ENCODE results near the gene LRRC9. TPM values are rescaled to one million over a fixed set of nuclear protein-coding genes. Genes with fewer than 3 reads are reported as not detected.

The LRRC9 gene
- total and polyA plus RNA-seq, 2 donors (not counting 1 experiment from before 2014, with no cell fraction given) = not detected

GRCh38 chr14:59895721-59896120 is 24.2 kb upstream of the LRRC9 start:
- POLR2A ChIA-PET = no interaction called here
- Histone ChIP-seq H4K20me1 (ENCODE audit: control insufficient read depth, insufficient read depth, low read length, poor library complexity, severe bottlenecking) (no peaks in the 10 kb centered on the region), H3K4me3 (ENCODE audit: control extremely low read depth in 1 of 5, extremely low read depth in 1 of 5, insufficient read depth in 1 of 5, low read depth in 2 of 5, low read length in 4 of 5) (no peak overlapping the region), H3K36me3 (replicated peaks in 1 of 2; ENCODE audit: control extremely low read depth in 1 of 2, control insufficient read depth in 1 of 2, extremely low read depth in 1 of 2, insufficient read depth in 2 of 2, low read length in 1 of 2) (no peaks in the 10 kb centered on the region), H3K79me2 (ENCODE audit: control insufficient read depth, insufficient read depth, low read length) (no peaks in the 10 kb centered on the region), H3K9me3 (ENCODE audit: control extremely low read depth in 1 of 3, control insufficient read depth in 2 of 3, insufficient read depth in 1 of 3, low read length in 2 of 3) (no peaks in the 10 kb centered on the region), H2AFZ (ENCODE audit: insufficient read depth, low read depth, low read length, poor library complexity, severe bottlenecking) (no peak overlapping the region), H3K9ac (ENCODE audit: low read length) (no peak overlapping the region), H3K27ac (ENCODE audit: low read length in 2 of 2) (no peak overlapping the region), H3K4me1 (ENCODE audit: control insufficient read depth in 2 of 2, insufficient read depth in 2 of 2, low read length in 2 of 2) (no peaks in the 10 kb centered on the region), H3K4me2 (replicated peaks; ENCODE audit: low read depth, low read length, poor library complexity, severe bottlenecking) (no peak overlapping the region), H3K27me3 (replicated peaks in 1 of 4; ENCODE audit: control extremely low read depth in 1 of 4, control insufficient read depth in 3 of 4, insufficient read depth in 4 of 4, low read length in 3 of 4) (peaks cover 0 to 9% (median 5%) of the 10 kb centered on the region in 4 experiments)
- no peaks in the 10 kb centered on the region for H3K9me3 Mint-ChIP-seq (ENCODE audit: insufficient read depth)
- intact Hi-C loops (cut with micrococcal nuclease) = no loop called here
- TF ChIP-seq EZH2 (IDR thresholded peaks at IDR 0.05; ENCODE audit: borderline replicate concordance, insufficient read depth, low read depth, low read length, poor library complexity, severe bottlenecking) (no peak), CTCF (IDR thresholded peaks at IDR 0.05) (no peak)
- H3K4me3 Mint-ChIP-seq = no peak overlapping the region
- DNase-seq = no peak
- H3K27me3 Mint-ChIP-seq = peaks cover 11% of the 10 kb centered on the region
- H3K27ac Mint-ChIP-seq = no peak overlapping the region
- ATAC-seq (ENCODE audit: low read depth) = no peak
- no peaks in the 10 kb centered on the region for H3K4me1 Mint-ChIP-seq
- CTCF ChIA-PET = no interaction called here
- no CpG with 5 or more reads among the region's 1 CpG for WGBS (ENCODE audit: insufficient coverage)

- no peak overlapping the region for H2AFZ ChIP-seq (ENCODE audit: insufficient read depth, low read depth, low read length, poor library complexity, severe bottlenecking)
- no peaks in the 10 kb centered on the region for H3K4me1 ChIP-seq (ENCODE audit: control insufficient read depth in 2 of 2, insufficient read depth in 2 of 2, low read length in 2 of 2)
- no peak overlapping the region for H3K27ac ChIP-seq (ENCODE audit: low read length in 2 of 2)
- no peak overlapping the region for H3K4me2 ChIP-seq (replicated peaks; ENCODE audit: low read depth, low read length, poor library complexity, severe bottlenecking)
- peaks cover 11% of the 10 kb centered on the region for H3K27me3 Mint-ChIP-seq
- H3K27ac Mint-ChIP-seq = no peak overlapping the region
- POLR2A ChIA-PET = no interaction called here
- H3K4me3 ChIP-seq (ENCODE audit: control extremely low read depth in 1 of 5, extremely low read depth in 1 of 5, insufficient read depth in 1 of 5, low read depth in 2 of 5, low read length in 4 of 5) = no peak overlapping the region
- 58% methylated on average over 2 of the region's 8 CpGs for WGBS (ENCODE audit: insufficient coverage)
- CTCF ChIA-PET = no interaction called here
- H3K4me3 Mint-ChIP-seq = no peak overlapping the region
- H3K4me1 Mint-ChIP-seq = no peaks in the 10 kb centered on the region
- H3K9ac ChIP-seq (ENCODE audit: low read length) = no peak overlapping the region
- no peak for TF ChIP-seq EZH2 (IDR thresholded peaks at IDR 0.05; ENCODE audit: borderline replicate concordance, insufficient read depth, low read depth, low read length, poor library complexity, severe bottlenecking)
- no peak for TF ChIP-seq CTCF (IDR thresholded peaks at IDR 0.05)
- intact Hi-C loops (cut with micrococcal nuclease) = no loop called here
- H4K20me1 ChIP-seq (ENCODE audit: control insufficient read depth, insufficient read depth, low read length, poor library complexity, severe bottlenecking) = no peaks in the 10 kb centered on the region
- H3K9me3 Mint-ChIP-seq (ENCODE audit: insufficient read depth) = no peaks in the 10 kb centered on the region
- no peak for ATAC-seq (ENCODE audit: low read depth)
- peaks cover 0 to 5% (median 0%) of the 10 kb centered on the region in 3 donors for H3K9me3 ChIP-seq (ENCODE audit: control extremely low read depth in 1 of 3, control insufficient read depth in 2 of 3, insufficient read depth in 1 of 3, low read length in 2 of 3)
- H3K79me2 ChIP-seq (ENCODE audit: control insufficient read depth, insufficient read depth, low read length) = no peaks in the 10 kb centered on the region
- no peaks in the 10 kb centered on the region for H3K36me3 ChIP-seq (replicated peaks in 1 of 2; ENCODE audit: control extremely low read depth in 1 of 2, control insufficient read depth in 1 of 2, extremely low read depth in 1 of 2, insufficient read depth in 2 of 2, low read length in 1 of 2)
- no peak for DNase-seq
- H3K27me3 ChIP-seq (replicated peaks in 1 of 4; ENCODE audit: control extremely low read depth in 1 of 4, control insufficient read depth in 3 of 4, insufficient read depth in 4 of 4, low read length in 3 of 4) = peaks cover 0 to 9% (median 5%) of the 10 kb centered on the region in 4 experiments
Measured at GRCh38 chr14:59897757-59898383, 22.1 kb upstream of the LRRC9 start.

All from B cell (primary cell).